CD4-positive, alpha-beta T cell (primary cell): ENCODE measurements around the gene HAX1. TPM values are rescaled to one million over a fixed set of nuclear protein-coding genes. Genes with fewer than 3 reads are reported as not detected.
"Not testable (repeated sequence)": the region's sequence is repeated elsewhere in the genome, so short reads cannot be mapped to it uniquely, and the experiment has no call there.

Experiments
- ATAC-seq: fragments of 200-7000 bp; cut with Tn5 transposase; one replicate; pipeline ENCODE4 v1.10.0; 2022; ENCODE audit warnings: mild to moderate bottlenecking; ENCODE audit not compliant: poor library complexity
- CTCF ChIA-PET: fragments of 350-600 bp; sonication (Branson Sonifier 250); formaldehyde crosslinking; loops from one replicate; lab custom pipeline; 2021; ENCODE audit warnings: antibody characterized with exemption, inconsistent platforms; lab: Charles Lee
- POLR2A ChIA-PET: fragments of 350-600 bp; sonication (Branson Sonifier 250); formaldehyde crosslinking; loops from one replicate; lab custom pipeline; 2021; ENCODE audit warnings: antibody characterized with exemption, inconsistent platforms; lab: Charles Lee
- DNase-seq, 14 experiments: peaks; one replicate each; pipeline ENCODE4 v3.0.0-alpha.2; 2013 to 2020; ENCODE audit warnings: mixed read lengths in 2 of 14
- H3K27ac ChIP-seq, 2 donors: one replicate each; pipeline versions ENCODE4 v1.5.1 to v1.7.0; 2013; ENCODE audit warnings: low read length in 2 of 2, low read depth in 1 of 2, mild to moderate bottlenecking in 1 of 2
- H3K27me3 ChIP-seq, 2 experiments: 1 replicate in 1 of 2; 2 replicates in 1 of 2; pipeline versions ENCODE4 v1.6.1 to v1.7.0; 2013; ENCODE audit warnings: low read length in 2 of 2, control low read depth in 1 of 2, mild to moderate bottlenecking in 1 of 2, moderate library complexity in 1 of 2; ENCODE audit not compliant: insufficient read depth in 2 of 2, control insufficient read depth in 1 of 2
- H3K36me3 ChIP-seq: one replicate; pipeline ENCODE4 v1.6.1; 2013; ENCODE audit warnings: low read length, control low read depth; ENCODE audit not compliant: insufficient read depth
- H3K4me1 ChIP-seq: one replicate; pipeline ENCODE4 v1.6.1; 2013; ENCODE audit warnings: low read length, control low read depth; ENCODE audit not compliant: insufficient read depth
- H3K4me3 ChIP-seq: one replicate; pipeline ENCODE4 v1.5.1; 2013; ENCODE audit warnings: mild to moderate bottlenecking, low read length, moderate library complexity
- H3K9me3 ChIP-seq, 2 experiments: 1 replicate in 1 of 2; 2 replicates in 1 of 2; pipeline versions ENCODE4 v1.6.1 to v1.7.0; 2013; ENCODE audit warnings: low read length in 2 of 2, mild to moderate bottlenecking in 2 of 2, control low read depth in 1 of 2, moderate library complexity in 1 of 2; ENCODE audit not compliant: control insufficient read depth in 1 of 2, insufficient read depth in 1 of 2
- H3K27ac Mint-ChIP-seq: one replicate; pipeline ENCODE4 v1.8.0; 2020; ENCODE audit warnings: mixed read lengths
- H3K27me3 Mint-ChIP-seq: one replicate; pipeline ENCODE4 v1.8.0; 2021; ENCODE audit warnings: mixed read lengths
- H3K36me3 Mint-ChIP-seq: one replicate; pipeline ENCODE4 v1.8.0; 2021; ENCODE audit warnings: low read depth, mixed read lengths
- H3K4me1 Mint-ChIP-seq: one replicate; pipeline ENCODE4 v1.8.0; 2021; ENCODE audit warnings: low read depth, mixed read lengths
- H3K4me3 Mint-ChIP-seq: one replicate; pipeline ENCODE4 v1.8.0; 2020; ENCODE audit warnings: mild to moderate bottlenecking, mixed read lengths
- H3K9me3 Mint-ChIP-seq: one replicate; pipeline ENCODE4 v1.8.0; 2020; ENCODE audit warnings: mixed read lengths
- intact Hi-C, 2 experiments: fragments of 100-400 bp; cut with DNase I in 1 of 2; cut with micrococcal nuclease in 1 of 2; formaldehyde crosslinking; loops; one replicate each; pipeline versions ENCODE4 v1.15.1 to v1.9.0; 2023 to 2025; cut with DNase I, micrococcal nuclease
- total RNA-seq, 174 experiments: library from RNA in 2 of 174; stranded (reverse) in 2 of 174; gene quantifications; one replicate each; pipeline ENCODE4 v1.2.3 and lab custom pipeline; 2021 to 2026
- TF ChIP-seq, protein P1 (sequence below): fragments of 200-600 bp; IDR thresholded peaks from one replicate; pipeline ENCODE4 v1.8.0; 2022; ENCODE audit warnings: antibody characterized with exemption, mild to moderate bottlenecking

Gene HAX1
- total RNA-seq, 2 experiments from 2014 or later: 57.5 to 62.5 TPM

DNA sequence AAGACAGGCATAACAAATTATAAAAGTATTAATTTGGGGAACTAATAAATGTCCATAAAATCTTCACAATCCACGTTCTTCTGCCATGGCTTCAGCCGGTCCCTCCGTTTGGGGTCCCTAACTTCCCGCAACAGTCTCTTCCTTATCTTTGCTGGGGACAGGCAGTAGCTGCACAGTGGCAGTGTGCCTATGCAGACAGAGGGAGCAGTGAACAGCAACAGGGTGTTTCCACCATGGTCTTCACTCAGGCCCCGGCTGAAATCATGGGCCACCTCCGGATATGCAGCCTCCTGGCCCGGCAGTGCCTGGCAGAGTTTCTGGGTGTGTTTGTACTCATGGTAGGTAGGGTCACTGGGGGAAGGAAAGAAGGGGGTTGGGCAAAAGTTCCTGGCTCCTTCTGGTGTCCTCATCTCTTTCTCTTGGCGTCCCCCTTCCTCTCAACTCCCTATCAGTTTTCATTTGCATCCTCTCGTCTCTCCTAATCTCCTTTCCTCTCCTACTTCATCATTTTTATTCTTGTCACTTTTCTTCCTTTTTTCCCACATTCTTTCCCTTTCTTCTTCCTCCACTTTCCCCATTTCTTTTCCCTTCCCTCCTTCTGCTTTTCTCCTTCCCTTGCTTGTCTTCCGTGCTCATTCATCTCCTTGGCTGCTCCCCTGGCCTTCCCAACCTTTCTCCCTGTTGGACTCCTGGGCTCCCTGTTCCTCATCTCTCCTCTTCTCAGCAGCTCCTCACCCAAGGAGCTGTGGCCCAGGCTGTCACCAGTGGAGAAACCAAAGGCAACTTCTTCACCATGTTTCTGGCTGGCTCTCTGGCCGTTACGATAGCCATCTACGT lies 40.0 kb downstream of the HAX1 start:
- H3K27me3 ChIP-seq, CTCF ChIA-PET, H3K4me1 Mint-ChIP-seq, ATAC-seq, H3K27me3 Mint-ChIP-seq, H3K9me3 Mint-ChIP-seq, H3K4me1 ChIP-seq, DNase-seq, H3K27ac ChIP-seq, H3K36me3 ChIP-seq, POLR2A ChIA-PET, H3K4me3 ChIP-seq, H3K4me3 Mint-ChIP-seq, H3K36me3 Mint-ChIP-seq, H3K27ac Mint-ChIP-seq, intact Hi-C loops: not testable (repeated sequence)
- peaks cover 9 to 13% of the 10 kb centered on the region in 2 experiments for H3K9me3 ChIP-seq

DNA sequence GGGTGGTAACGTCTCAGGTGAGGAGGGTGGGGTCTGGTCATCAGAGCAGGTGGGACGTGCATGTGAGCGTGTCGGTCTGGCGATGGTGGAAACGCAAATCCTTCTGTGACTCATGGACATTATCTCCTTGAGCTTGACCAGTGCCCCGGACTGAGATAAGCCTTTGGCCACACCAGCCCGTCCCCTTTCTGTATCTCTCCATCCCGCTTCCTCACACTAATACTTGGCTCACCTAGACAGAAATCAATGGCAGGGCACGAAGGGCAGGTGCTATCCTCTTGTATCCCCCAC lies 40.6 kb downstream of the HAX1 start:
- Mint-ChIP-seq H3K4me1 (no peaks in the 10 kb centered on the region), H3K4me3 (no peak overlapping the region), H3K36me3 (no peaks in the 10 kb centered on the region), H3K27ac (no peak overlapping the region), H3K27me3 (no peaks in the 10 kb centered on the region), H3K9me3 (peaks cover 4% of the 10 kb centered on the region)
- TF ChIP-seq, protein P1, sequence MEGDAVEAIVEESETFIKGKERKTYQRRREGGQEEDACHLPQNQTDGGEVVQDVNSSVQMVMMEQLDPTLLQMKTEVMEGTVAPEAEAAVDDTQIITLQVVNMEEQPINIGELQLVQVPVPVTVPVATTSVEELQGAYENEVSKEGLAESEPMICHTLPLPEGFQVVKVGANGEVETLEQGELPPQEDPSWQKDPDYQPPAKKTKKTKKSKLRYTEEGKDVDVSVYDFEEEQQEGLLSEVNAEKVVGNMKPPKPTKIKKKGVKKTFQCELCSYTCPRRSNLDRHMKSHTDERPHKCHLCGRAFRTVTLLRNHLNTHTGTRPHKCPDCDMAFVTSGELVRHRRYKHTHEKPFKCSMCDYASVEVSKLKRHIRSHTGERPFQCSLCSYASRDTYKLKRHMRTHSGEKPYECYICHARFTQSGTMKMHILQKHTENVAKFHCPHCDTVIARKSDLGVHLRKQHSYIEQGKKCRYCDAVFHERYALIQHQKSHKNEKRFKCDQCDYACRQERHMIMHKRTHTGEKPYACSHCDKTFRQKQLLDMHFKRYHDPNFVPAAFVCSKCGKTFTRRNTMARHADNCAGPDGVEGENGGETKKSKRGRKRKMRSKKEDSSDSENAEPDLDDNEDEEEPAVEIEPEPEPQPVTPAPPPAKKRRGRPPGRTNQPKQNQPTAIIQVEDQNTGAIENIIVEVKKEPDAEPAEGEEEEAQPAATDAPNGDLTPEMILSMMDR: no peak
- H3K27me3 ChIP-seq: no peaks in the 10 kb centered on the region
- no peak overlapping the region for H3K4me3 ChIP-seq
- CTCF ChIA-PET: no interaction called here
- ATAC-seq (no peak), DNase-seq (no peak)
- no peaks in the 10 kb centered on the region for H3K36me3 ChIP-seq
- intact Hi-C loops: no loop called here
- no peak overlapping the region for H3K27ac ChIP-seq
- POLR2A ChIA-PET: no interaction called here
- H3K4me1 ChIP-seq: no peaks in the 10 kb centered on the region
- peaks cover 9 to 13% of the 10 kb centered on the region in 2 experiments for H3K9me3 ChIP-seq

DNA sequence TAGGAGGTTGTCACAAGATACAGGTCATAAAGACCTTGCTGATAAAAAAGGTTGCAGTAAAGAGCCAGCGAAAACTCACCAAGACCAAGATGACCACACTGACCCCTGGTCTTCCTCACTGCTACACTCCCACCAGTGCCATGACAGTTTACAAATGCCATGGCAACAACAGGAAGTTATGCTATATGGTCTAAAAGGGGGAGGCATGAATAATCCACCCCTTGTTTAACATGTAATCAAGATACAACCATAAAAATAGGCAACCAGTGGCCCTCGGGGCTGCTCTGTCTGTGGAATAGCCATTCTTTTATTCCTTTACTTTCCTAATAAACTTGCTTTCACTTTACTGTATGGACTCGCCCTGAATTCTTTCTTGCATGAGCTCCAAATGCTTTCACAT lies 41.8 kb downstream of the HAX1 start:
- H3K36me3 Mint-ChIP-seq, H3K4me1 Mint-ChIP-seq, H3K27ac Mint-ChIP-seq, DNase-seq, H3K4me1 ChIP-seq, POLR2A ChIA-PET, H3K4me3 ChIP-seq, H3K27me3 ChIP-seq, H3K27ac ChIP-seq, H3K4me3 Mint-ChIP-seq, ATAC-seq, H3K36me3 ChIP-seq, CTCF ChIA-PET, H3K27me3 Mint-ChIP-seq, intact Hi-C loops, H3K9me3 Mint-ChIP-seq: not testable (repeated sequence)
- H3K9me3 ChIP-seq: peaks cover 4 to 13% of the 10 kb centered on the region in 2 experiments

DNA sequence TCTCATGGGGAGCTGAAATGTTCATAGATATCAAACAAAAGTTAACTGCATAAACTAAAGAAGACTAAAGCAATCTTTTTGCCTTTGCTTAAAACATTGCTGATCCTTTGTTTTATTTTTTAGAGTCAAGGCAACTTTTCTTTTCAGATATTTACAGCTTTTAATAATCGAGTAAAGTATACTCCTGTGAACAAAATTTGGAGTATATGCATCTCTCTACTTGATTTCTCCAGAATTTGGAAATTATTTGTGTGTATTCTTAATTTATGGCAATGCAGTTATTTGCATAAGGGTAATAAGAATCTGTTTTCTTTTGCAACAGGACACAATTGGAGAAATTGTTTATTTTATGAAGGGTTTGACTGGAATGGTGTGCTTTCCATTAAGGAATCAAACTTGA lies 44.3 kb downstream of the HAX1 start:
- peaks cover 4% of the 10 kb centered on the region for H3K9me3 Mint-ChIP-seq
- Histone ChIP-seq H3K4me1 (no peaks in the 10 kb centered on the region), H3K27me3 (no peaks in the 10 kb centered on the region), H3K9me3 (peaks cover 4 to 13% of the 10 kb centered on the region in 2 experiments), H3K27ac (no peak overlapping the region), H3K36me3 (no peaks in the 10 kb centered on the region), H3K4me3 (no peak overlapping the region)
- intact Hi-C loops: no loop called here
- H3K27me3 Mint-ChIP-seq: no peaks in the 10 kb centered on the region
- ATAC-seq (no peak), DNase-seq (no peak)
- H3K36me3 Mint-ChIP-seq: no peaks in the 10 kb centered on the region
- TF ChIP-seq, protein P1: no peak
- ChIA-PET POLR2A (no interaction called here), CTCF (interaction anchor here (1.7 kb wide), 1 partner anchor 90 kb away, joined by 3 read pairs; no protein-coding TSS in a partner anchor)
- H3K4me3 Mint-ChIP-seq: no peak overlapping the region
- no peak overlapping the region for H3K27ac Mint-ChIP-seq
- no peaks in the 10 kb centered on the region for H3K4me1 Mint-ChIP-seq
